Peyer's patch (tissue), 4 donors: Measurements from ENCODE around the gene SCAF11.

Source experiments
- CTCF ChIP-seq, 6 experiments: fragments of 450-650 bp in 4 of 6; fragments of 200-600 bp in 2 of 6; sonication (generic) in 1 of 6; IDR thresholded peaks; one replicate each; pipeline ENCODE4 v1.5.1; 2017 to 2019; ENCODE audit warnings: antibody characterized with exemption in 6 of 6, mild to moderate bottlenecking in 3 of 6, moderate library complexity in 1 of 6
- POLR2A ChIP-seq, 2 donors: fragments of 450-650 bp; IDR thresholded peaks; one replicate each; pipeline ENCODE4 v1.5.1; 2017; ENCODE audit warnings: antibody characterized with exemption in 2 of 2, mild to moderate bottlenecking in 2 of 2, moderate library complexity in 2 of 2

DNA sequence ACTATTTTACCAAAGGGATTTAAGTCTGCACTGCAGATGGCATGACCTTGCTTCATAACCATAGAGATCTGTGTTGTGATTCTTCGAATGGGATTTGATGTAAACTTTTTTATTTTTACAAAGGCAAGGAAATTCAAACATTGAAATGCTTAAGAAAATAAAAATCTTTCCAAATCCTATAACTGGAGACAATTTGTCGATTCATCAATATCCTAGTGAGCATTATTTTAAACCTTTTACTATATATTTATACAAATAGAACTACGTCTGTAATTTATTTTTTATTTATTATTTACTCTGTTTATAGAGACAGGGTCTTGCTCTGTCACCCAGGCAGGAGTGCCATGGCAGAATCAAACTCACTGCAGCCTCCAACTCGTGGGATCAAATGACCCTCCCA is 14.3 kb upstream of the SCAF11 start:
- TF ChIP-seq POLR2A (IDR thresholded peaks at IDR 0.05) (no peak), CTCF (IDR thresholded peaks at IDR 0.05) (no peak)
